GM18907 (cell line): ENCODE data around the gene KRTAP12-1.

Experiments used
- ATAC-seq: cut with Tn5 transposase; IDR thresholded peaks from one replicate; pipeline ENCODE4 v1.9.1; 2021; ENCODE audit warnings: mild to moderate bottlenecking, moderate library complexity; ENCODE audit not compliant: unreplicated experiment

KRTAP12-1 gene

DNA sequence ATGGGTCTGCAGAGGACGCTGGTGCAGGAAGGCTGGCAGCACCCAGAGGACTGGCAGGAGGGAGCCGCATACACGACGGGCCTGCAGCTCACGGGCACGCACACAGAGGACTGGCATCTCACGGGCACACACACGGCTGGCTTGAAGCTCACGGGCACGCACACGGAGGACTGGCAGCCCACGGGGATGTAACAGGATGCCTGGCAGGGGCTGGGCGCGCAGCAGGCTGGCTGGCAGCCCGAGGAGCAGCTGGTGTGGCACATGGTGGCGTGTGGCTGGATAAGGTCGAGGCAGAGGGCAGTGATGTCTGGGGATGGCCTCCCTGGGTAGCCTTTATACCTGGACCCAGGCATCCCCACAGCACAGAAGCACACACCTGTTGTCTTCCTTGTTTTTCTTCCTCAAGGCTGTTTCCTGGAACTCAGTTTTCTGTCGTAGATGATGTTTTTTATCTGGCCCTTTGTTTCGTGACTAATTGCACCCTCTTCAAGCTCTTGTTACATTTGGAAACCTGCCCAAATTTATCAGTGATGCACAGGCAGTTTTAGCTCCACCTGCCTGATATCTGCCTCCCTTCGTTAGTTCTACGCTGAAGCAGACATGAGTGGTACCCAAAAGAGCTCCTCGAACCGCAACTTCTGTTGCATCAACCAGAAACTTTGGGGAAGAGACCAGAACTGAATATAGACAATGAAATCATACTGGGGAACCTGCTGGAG is at the start of gene KRTAP12-1:
Gene KRTAP12-1, minus strand, starts transcription at position 303 of the 719 bp plus-strand sequence. Its CDS starts 40 bp downstream, at position 263.
- no peak for ATAC-seq

DNA sequence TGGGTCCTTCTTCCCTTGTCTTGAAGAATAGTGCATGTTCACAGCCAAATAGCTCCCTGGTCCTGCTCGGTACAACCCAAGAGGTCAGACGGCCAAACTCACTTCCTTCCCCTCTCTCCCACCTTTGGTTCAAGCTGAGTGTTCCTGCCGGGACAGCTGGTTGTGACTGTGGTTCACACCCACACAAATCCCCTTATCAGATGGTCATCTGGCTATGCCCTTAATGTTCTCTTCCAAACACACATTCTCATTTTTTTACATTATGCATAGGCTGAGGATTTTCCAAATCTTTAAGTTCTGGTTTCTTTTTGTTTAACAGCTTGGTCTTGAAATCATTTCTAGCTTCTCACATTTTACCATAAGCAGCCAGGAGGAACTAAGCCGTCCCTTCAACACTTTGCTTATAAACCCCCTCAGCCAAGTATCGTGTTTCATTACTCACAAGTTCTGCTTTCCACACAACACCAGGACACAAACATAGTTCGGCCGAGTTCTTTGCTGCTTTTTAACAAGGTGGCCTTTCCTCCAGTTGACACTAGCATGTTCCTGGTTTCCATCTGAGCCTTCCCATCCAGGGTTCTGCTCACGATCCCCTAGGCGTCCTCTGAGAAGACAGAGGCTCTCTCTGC is 49.1 kb upstream of the KRTAP12-1 start:
- no peak for ATAC-seq

DNA sequence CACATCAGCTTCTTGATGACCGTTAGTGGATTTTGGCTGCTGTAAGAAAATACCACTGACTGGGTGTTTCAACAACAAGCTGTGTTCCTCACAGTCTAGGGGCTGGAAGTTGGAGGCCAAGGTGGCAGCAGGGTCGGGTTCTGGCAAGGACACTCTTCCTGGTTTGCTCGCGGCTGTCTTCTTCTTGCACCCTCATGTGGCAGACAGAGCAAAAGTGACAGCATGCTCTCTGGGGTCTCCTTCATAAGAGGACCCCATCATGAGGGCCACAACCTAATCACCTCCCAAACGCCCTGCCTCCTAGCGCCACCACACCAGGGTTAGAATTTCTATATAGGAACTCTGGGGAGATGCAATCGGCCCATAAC is 48.0 kb upstream of the KRTAP12-1 start:
- no peak for ATAC-seq

GRCh38 chr21:44729336-44730027 is 47.5 kb upstream of the KRTAP12-1 start:
- no peak for ATAC-seq

DNA sequence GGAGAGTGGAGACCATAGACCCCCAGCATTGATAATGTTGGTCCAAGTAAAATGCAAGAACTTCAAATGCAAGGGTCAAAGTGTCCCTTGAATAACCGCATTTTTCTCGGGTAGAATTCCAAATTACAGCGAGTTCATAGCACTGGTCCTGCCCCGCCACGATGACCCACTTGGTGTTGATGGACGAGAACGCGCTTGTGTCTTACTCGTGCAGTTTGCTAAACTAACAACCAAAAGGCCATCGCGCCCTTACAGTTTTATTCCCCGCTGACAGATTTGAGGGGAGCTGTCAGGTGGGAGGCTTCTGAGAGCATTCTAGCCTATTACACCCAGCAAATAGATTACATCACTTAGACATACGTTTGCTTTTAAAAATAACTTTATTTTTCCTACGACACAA is 46.8 kb upstream of the KRTAP12-1 start:
- ATAC-seq, result no peak

DNA sequence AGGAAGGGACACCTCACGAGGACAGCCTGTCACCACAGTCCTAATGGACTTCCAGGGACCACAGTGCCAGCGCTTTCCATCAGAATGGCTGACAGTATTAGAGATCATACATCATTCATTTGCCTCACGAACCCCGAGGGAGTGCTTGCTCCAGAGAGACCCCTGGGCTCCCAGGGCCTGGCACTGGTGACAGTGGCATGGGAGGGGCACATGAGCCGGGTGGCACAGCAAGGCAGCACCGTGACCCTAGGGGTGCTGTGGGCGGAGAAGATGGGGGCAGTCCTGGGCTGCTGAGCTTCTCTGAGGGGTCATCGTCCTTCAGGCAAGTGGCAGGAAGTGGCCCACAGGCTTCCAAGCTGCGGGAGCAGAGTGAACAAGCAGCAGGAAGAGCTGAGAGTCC is 45.8 kb upstream of the KRTAP12-1 start:
- ATAC-seq, result no peak

GRCh38 chr21:44727321-44727720 is 45.4 kb upstream of the KRTAP12-1 start:
- ATAC-seq, result no peak

DNA sequence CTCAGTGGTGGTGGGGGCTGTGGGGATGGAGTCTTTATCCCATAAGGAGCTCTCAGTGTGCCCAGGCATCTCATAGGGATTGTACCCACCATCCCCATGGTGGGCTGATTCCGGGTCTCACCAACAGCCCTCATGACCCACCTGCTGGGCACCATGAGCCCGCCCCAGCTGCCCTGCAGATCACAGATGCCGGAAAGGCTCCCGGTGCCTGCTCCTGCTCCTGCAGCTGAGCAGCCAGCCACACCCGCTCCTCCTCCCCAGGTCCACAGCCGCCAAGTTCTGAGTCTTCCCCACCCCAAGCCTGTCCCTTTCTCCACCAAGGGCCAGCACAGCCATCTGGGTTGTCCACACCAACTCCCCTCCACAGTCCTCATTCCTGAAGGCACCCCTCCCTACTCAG is 44.9 kb upstream of the KRTAP12-1 start:
- ATAC-seq, result no peak

DNA sequence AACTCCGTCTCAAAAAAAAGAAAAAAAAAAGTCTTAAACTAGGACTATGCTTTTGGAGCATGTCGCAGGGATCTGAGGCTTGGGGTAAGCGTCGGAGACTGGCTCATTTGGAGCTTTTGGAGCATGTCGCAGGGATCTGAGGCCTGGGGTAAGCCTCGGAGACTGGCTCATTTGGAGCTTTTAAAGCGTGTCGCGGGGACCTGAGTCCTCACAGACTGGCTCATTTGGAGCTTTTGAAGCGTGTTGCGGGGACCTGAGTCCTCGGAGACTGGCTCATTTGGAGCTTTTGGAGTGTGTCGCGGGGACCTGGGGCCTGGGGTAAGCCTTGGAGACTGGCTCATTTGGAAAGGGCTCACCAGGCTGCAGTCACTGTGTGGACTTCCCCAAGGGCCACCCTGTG is 43.0 kb upstream of the KRTAP12-1 start:
- no peak for ATAC-seq

DNA sequence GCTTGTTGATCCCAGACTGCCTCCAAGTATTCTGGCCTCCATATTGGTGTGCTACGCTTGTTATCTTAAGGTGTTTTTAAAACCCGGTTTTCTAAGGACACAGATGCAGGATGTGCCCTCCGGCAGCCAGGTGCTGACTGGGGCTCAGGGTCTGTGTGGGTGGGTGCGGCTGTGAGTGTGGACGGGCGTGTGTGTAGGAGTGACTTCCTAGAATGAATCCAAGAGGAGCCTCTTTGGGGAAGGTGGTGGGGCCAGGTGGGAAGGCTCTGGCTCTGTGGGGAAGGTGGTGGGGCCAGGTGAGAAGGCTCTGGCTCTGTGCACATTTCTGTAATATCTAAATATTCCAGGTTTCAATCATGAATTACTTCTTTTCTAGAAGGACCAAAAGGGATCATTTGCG is 42.2 kb upstream of the KRTAP12-1 start:
- no peak for ATAC-seq

DNA sequence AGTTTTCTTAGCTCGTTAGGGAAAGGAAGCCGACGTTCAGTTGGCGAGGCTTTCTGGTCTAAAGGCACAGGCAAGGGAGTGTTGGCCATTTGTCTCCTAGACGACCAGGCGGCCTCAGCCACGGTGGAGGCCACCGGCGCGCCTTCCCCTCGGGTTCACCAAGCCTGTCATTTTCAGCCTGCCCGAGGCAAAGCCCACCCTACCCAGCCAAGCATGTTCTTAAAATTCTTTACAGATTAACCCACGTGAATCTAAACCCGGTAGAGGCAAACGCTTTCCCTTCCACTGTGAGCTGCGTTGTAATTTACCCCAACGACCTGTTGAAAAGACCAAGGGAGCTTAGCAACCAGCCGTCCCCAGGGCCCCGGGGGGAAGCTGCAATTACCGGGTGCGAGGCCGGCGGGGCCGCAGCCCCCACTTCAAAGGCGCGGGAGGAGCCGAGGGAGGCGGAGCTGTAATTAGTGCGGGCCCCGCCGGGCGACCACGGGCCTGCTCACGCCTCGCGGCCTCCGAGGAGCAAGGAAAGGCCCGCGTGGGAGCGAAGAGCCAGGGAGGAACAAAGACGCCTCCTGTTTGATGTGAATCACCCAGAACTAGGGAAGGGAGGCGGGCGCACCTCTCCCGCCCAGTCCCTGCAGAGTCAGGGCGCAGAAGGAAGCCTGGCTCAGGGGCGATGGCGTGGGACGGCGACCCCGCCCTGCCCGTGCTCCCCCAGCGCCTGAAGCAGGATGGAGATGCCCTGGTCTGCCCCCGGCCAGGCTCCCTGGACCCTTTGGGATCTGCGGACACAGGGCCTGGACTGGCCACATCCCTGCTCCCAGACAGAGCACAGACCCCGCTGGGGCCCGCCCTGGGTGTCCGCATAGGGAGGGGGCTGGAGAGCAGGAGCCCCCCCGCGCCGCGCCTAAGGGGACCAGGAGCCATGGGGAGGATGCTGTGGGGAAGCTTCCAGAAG is 41.5 kb upstream of the KRTAP12-1 start:
- ATAC-seq, result no peak

DNA sequence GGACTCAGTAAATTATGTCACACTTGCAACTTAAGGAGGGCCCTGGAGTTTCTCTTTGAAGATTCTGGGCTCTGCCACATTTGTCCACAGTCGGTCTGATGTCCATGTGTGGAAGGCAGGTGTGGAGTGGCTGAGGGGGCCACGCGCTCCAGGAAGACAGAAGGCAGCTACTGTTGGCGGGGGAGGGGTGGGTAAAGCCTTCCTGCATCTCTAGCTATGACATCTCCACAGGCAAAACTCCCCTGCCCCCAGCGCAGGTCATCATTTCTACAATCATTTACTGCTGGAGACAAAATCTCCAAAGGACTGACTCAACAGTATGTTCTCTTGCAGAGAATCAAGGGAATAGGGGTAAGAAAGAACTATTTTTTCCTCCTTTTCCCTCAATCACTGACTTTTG is 40.8 kb upstream of the KRTAP12-1 start:
- no peak for ATAC-seq

- no peak for ATAC-seq
Measured at GRCh38 chr21:44720170-44720569, 38.2 kb upstream of the KRTAP12-1 start.

DNA sequence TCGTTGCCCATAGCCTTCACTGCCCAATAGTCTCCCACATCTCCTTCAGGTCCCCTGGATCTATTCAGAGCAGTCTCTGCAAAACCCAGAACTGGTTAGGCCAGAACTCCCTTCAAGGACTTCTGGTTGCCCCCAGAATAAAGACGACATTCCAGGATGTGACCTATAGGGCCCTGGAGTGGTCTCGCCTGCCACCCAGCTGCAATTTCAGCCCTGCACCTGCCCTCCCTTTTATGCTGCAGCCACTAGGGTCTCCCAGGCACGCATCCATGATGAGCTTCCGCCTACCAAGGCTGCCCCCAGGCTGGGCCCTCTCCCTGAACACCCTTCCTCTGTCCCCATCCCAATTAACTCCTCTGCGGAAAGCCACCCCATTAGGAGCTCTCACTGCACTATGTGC is 36.6 kb upstream of the KRTAP12-1 start:
- no peak for ATAC-seq

- no peak for ATAC-seq
Measured at GRCh38 chr21:44718093-44718492, 36.1 kb upstream of the KRTAP12-1 start.

GRCh38 chr21:44716984-44717383 is 35.0 kb upstream of the KRTAP12-1 start:
- no peak for ATAC-seq

DNA sequence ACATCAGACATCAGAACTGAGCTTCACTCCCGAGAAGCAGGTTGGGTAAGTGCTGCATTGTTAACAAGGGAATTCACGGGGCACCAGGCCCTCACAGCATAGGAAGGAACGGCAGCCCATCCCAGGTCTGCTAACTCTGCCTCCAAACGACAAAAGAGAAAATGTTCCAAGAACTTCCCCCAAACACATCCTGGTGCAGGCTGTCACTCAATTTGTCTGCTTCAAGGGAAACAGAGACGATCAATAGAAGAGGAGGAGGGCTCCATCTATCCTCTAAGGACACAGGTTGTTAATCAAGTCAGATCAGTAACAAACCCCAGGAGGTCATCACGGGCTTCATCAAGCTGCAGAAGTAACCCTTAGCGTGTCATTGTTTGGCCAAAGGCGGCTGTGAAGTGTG is 32.9 kb upstream of the KRTAP12-1 start:
- ATAC-seq, result no peak

DNA sequence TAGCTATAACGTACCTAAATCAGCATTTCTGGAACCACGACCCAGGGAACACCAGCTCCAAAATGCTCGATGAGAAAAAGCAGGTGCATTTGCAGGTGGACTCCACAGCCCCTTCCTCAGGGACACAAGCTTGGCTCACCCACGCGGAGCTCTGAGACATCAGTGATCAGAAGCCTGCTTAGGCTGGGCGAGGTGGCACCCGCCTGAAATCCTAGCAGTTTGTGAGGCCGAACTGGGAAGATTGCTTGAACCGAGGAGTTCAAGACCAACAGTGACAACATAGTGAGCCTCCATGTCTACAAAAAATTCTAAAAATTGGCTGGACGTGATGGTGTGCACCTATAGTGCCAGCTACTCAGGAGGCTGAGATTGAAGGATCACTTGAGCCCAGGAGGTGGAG is 31.9 kb upstream of the KRTAP12-1 start:
- no peak for ATAC-seq

DNA sequence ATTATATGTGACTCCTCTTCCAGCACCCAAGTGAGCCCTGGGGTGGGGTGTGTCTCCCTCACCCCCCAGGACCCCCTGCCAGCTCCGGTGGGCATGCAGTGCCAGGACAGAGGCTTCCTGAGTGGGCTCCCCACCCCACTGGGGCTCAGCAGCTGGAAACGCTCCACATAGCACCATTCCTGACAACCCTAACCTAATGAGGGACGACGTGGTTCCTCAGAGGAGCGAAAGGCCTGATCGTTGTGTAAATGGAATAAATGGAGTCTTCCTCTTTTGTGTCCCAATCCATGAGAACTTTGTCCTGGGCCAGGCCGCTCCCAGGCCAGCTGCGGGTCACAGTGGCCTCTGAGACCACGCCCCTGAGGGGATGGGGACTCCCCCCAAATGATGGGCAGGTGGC is 31.2 kb upstream of the KRTAP12-1 start:
- ATAC-seq, result no peak

DNA sequence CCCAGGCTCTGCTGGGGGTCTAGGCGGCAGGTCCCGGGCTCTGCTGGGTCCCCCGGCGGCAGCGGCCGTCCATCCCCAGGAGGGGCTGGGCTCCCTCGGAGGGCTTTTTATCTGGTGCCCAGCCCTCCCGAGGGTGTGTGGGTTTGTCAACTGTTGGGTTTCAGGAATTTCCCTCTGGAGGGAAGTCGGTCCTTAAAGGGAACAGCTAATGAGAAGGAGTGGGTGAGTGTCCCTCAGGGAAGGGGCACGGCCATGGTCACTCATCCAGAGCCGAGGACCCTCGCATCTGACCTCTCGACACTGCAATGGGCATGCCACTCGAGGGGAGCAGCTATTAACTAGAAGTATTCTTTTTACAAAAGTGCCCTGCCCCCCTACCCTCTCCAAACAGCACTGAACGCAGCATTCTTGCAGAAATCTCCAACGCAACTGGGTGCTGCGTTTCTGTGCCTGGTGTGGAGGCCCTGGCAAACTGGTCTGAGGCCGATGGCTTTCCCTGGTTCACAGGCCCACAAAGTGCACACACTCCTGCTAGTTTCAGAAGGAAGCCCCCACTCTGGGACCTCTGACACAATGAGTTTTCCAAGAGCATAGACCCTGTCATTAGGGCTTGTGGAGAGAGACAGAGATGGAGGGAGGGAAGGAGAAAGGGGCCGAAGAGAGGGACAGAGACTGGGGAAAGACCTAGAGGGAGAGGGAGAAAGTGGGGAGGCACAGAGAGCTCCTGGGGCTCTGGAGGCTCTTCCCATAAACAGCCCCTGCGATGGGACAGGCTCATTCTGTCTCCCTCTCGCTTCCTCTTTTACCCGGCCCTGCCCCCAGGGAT is 30.5 kb upstream of the KRTAP12-1 start:
- no peak for ATAC-seq
